SW480 (cell line): Measurements from ENCODE around the gene KCNMA1.

Source experiments
- DNase-seq: peaks from one replicate; pipeline ENCODE4 v3.0.0-alpha.2; 2016; ENCODE audit warnings: low spot score

The KCNMA1 gene

GRCh38 chr10:77634939-77635338, 2.7 kb downstream of the KCNMA1 start:
- DNase-seq: no peak

GRCh38 chr10:77633376-77633775, 4.2 kb downstream of the KCNMA1 start:
- no peak for DNase-seq

- DNase-seq: no peak
These were observed 6.4 kb downstream of the KCNMA1 start for GRCh38 chr10:77631241-77631640.

- DNase-seq: no peak
These were observed 7.1 kb downstream of the KCNMA1 start for GRCh38 chr10:77630507-77630848.

GRCh38 chr10:77629775-77630506, 7.7 kb downstream of the KCNMA1 start:
- DNase-seq: peak; percentile 68

- DNase-seq: peak; percentile 76
These were observed 8.5 kb downstream of the KCNMA1 start for GRCh38 chr10:77628906-77629730.

GRCh38 chr10:77626266-77626935, 11.2 kb downstream of the KCNMA1 start:
- DNase-seq: peak; percentile 65

- no peak for DNase-seq
These were observed 12.2 kb downstream of the KCNMA1 start for GRCh38 chr10:77625379-77625778.

- DNase-seq: no peak
These were observed 14.7 kb downstream of the KCNMA1 start for GRCh38 chr10:77622889-77623291.

- DNase-seq: no peak
These were observed 16.9 kb downstream of the KCNMA1 start for GRCh38 chr10:77620731-77621130.

- no peak for DNase-seq
These were observed 17.5 kb downstream of the KCNMA1 start for GRCh38 chr10:77619964-77620703.

- no peak for DNase-seq
These were observed 19.5 kb downstream of the KCNMA1 start for GRCh38 chr10:77618117-77618516.

- DNase-seq: no peak
These were observed 20.8 kb downstream of the KCNMA1 start for GRCh38 chr10:77616766-77617165.

GRCh38 chr10:77614778-77615625, 22.6 kb downstream of the KCNMA1 start:
- DNase-seq: no peak

- DNase-seq: peak; percentile 67
These were observed 24.0 kb downstream of the KCNMA1 start for GRCh38 chr10:77613476-77614130.

GRCh38 chr10:77611670-77612069, 25.9 kb downstream of the KCNMA1 start:
- no peak for DNase-seq

- no peak for DNase-seq
These were observed 26.4 kb downstream of the KCNMA1 start for GRCh38 chr10:77611221-77611620.

- no peak for DNase-seq
These were observed 27.8 kb downstream of the KCNMA1 start for GRCh38 chr10:77609781-77610272.

- DNase-seq: no peak
These were observed 29.3 kb downstream of the KCNMA1 start for GRCh38 chr10:77608281-77608680.

- no peak for DNase-seq
These were observed 30.9 kb downstream of the KCNMA1 start for GRCh38 chr10:77606751-77607150.

- no peak for DNase-seq
These were observed 32.1 kb downstream of the KCNMA1 start for GRCh38 chr10:77605466-77605865.
